Chondrocyte (in vitro differentiated cells): ENCODE measurements around the gene FYN. TPM values are rescaled to one million over a fixed set of nuclear protein-coding genes. Genes with fewer than 3 reads are reported as not detected.

Source experiments
- DNase-seq: peaks from one replicate; pipeline ENCODE4 v3.0.0; 2021; ENCODE audit warnings: mixed read lengths, low spot score
- H3K27ac Mint-ChIP-seq: one replicate; pipeline ENCODE4 v1.8.0; 2021; ENCODE audit warnings: mild to moderate bottlenecking, moderate library complexity, mixed read lengths; ENCODE audit not compliant: unreplicated experiment
- H3K27me3 Mint-ChIP-seq: 2 replicates; pipeline ENCODE4 v1.8.0; 2021; ENCODE audit warnings: low read depth, mixed read lengths
- H3K36me3 Mint-ChIP-seq: 2 replicates; pipeline ENCODE4 v1.8.0; 2021; ENCODE audit warnings: low read depth, mixed read lengths
- H3K4me1 Mint-ChIP-seq: 2 replicates; pipeline ENCODE4 v1.8.0; 2021; ENCODE audit warnings: low read depth, mild to moderate bottlenecking, mixed read lengths
- H3K4me3 Mint-ChIP-seq: one replicate; pipeline ENCODE4 v1.8.0; 2021; ENCODE audit warnings: mild to moderate bottlenecking, moderate library complexity, mixed read lengths; ENCODE audit not compliant: unreplicated experiment
- H3K9me3 Mint-ChIP-seq: 2 replicates; pipeline ENCODE4 v1.8.0; 2021; ENCODE audit warnings: low read depth, mixed read lengths
- total RNA-seq: library from RNA; stranded (reverse); gene quantifications from 3 replicates; pipeline ENCODE4 v1.2.1, GENCODE V29; 2021
- TF ChIP-seq, protein P1 (sequence below): fragments of 200-600 bp; sonication (generic); IDR thresholded peaks from 2 replicates; pipeline ENCODE4 v1.5.0; 2021; ENCODE audit warnings: antibody characterized with exemption, mild to moderate bottlenecking, moderate library complexity

The FYN gene
- total RNA-seq, 1 donor from 2014 or later = 109 TPM

DNA sequence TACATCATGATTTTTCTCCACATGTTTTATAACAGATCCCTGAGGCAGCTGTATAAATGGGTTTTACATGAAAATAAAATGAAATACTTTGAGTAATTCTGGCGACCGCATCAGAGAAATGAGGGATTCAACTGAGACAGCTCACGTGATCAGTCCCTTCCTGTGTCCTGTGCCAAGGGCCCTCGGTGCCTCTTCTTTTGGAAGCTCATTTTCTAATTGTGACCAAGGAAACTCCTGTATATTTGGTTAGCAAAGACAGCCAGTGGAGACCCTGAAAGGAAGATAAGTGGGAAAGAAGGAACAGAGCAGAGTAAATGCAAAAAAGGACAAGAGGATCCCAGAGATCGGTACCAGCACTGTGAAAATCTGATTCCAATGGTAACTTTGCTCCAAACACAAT is 129.9 kb downstream of the FYN start:
- Mint-ChIP-seq H3K36me3 (peaks cover 7% of the 10 kb centered on the region), H3K4me1 (peaks cover 16% of the 10 kb centered on the region), H3K4me3 (no peak overlapping the region), H3K9me3 (no peaks in the 10 kb centered on the region), H3K27ac (no peak overlapping the region), H3K27me3 (no peaks in the 10 kb centered on the region)
- TF ChIP-seq, protein P1, sequence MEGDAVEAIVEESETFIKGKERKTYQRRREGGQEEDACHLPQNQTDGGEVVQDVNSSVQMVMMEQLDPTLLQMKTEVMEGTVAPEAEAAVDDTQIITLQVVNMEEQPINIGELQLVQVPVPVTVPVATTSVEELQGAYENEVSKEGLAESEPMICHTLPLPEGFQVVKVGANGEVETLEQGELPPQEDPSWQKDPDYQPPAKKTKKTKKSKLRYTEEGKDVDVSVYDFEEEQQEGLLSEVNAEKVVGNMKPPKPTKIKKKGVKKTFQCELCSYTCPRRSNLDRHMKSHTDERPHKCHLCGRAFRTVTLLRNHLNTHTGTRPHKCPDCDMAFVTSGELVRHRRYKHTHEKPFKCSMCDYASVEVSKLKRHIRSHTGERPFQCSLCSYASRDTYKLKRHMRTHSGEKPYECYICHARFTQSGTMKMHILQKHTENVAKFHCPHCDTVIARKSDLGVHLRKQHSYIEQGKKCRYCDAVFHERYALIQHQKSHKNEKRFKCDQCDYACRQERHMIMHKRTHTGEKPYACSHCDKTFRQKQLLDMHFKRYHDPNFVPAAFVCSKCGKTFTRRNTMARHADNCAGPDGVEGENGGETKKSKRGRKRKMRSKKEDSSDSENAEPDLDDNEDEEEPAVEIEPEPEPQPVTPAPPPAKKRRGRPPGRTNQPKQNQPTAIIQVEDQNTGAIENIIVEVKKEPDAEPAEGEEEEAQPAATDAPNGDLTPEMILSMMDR = no peak
- DNase-seq = no peak

DNA sequence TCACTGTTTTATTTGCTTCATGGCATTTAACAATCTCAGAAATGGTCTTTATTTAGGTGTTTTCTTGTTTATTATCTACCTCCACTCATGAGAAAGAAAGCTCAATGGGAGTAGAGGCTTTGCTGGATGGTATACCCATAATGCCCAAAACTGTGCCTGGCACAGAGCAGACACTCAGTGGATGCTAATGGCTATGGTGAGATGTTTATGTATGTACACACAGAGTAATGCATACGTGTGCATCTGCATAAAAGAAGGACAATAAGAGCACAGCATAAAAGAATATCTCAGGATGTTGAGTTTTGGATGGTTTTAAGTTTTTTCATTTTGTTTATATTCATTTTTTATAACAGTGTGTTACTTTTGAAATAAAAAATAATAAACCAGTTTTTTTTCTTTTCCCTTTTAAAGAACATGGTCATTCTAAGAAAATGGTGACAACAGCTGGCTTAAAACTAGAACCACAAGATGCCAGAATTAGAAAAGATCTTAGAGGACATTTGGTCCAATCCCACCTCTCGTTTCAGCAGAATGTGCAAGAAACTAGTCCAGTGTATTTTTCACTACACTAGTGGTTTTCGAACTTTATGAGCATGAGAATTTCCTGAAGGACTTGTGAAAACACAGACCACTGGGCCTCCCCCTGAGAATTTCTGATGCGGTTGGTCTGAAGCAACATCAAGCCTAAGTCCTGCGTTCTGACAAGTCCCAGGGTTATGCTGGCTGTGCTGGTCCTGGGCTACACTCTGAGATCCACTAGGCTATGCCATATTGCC is 131.9 kb downstream of the FYN start:
- TF ChIP-seq, protein P1 = no peak
- Mint-ChIP-seq H3K36me3 (peaks cover 7% of the 10 kb centered on the region), H3K27ac (no peak overlapping the region), H3K4me1 (peaks cover 26% of the 10 kb centered on the region), H3K9me3 (no peaks in the 10 kb centered on the region), H3K27me3 (no peaks in the 10 kb centered on the region), H3K4me3 (no peak overlapping the region)
- DNase-seq = no peak

DNA sequence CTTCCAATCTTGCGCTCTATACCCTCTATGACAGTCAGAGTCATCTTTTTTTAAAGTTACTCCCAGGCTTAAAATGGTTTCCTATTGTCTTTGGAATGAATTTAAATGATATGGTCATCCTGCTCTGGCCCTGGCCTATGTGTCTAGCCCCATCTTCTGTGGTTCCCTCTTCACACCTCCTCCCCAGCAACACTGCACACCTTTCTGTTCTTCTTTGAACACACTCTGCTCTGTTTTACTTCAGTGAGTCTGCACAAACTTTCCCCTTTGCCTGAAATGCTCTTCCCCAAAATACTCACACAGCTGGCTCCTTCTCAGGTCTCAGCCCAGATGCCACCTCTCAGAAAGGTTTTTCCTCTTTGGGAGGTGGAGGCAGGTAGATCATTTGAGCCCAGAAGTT is 132.7 kb downstream of the FYN start:
- TF ChIP-seq, protein P1 = no peak
- Mint-ChIP-seq H3K4me1 (peaks cover 26% of the 10 kb centered on the region), H3K4me3 (no peak overlapping the region), H3K36me3 (peaks cover 7% of the 10 kb centered on the region), H3K9me3 (no peaks in the 10 kb centered on the region), H3K27me3 (no peaks in the 10 kb centered on the region), H3K27ac (no peak overlapping the region)
- no peak for DNase-seq

DNA sequence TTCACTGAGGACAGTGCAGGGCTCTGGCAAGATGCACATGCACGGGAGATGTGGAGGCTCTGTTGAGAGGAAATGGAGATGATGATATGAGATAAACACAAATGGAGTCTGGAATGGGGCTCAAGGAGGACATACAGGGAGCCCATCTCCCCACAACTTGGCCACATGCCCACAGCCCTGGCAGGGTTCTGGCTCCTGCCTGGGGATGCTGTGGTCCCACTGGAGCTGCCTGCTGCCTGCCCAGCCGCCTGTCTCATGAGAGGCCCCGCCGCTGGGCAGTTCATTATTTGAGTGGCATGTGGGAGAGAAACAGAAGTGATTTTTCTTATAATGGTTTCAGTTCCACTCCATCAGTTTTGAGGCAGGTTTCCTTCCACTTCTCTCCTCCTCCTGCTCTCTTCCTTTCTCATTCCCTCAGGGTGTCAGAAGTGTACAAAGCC is 134.0 kb downstream of the FYN start:
- TF ChIP-seq, protein P1 = no peak
- H3K27ac Mint-ChIP-seq = no peak overlapping the region
- peaks cover 7% of the 10 kb centered on the region for H3K36me3 Mint-ChIP-seq
- peaks cover 26% of the 10 kb centered on the region for H3K4me1 Mint-ChIP-seq
- H3K4me3 Mint-ChIP-seq = no peak overlapping the region
- DNase-seq = no peak
- H3K9me3 Mint-ChIP-seq = no peaks in the 10 kb centered on the region
- H3K27me3 Mint-ChIP-seq = no peaks in the 10 kb centered on the region

DNA sequence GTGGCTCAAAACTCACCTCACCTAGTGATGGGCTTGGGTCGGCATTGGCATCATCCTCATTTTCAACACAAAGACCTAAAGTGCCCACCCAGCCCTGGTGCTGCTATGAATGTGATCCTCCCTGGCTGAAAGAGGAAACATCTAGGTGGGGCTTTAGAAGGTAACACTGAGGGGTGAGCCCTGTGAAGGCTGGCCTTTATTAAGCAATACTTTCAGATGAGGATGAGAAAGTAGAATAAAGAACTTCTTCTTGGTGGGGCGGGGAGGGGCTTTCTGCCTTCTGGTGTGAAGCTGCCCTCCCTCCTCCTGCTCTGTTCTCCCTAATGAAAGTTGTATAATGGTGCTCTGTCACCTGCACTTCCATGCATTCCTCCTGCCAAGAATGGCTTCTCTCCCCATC is 134.6 kb downstream of the FYN start:
- TF ChIP-seq, protein P1 = no peak
- Mint-ChIP-seq H3K36me3 (peaks cover 7% of the 10 kb centered on the region), H3K4me1 (peaks cover 21% of the 10 kb centered on the region), H3K4me3 (no peak overlapping the region), H3K27ac (no peak overlapping the region), H3K9me3 (no peaks in the 10 kb centered on the region), H3K27me3 (no peaks in the 10 kb centered on the region)
- no peak for DNase-seq
